ENCODE data around the gene OR6C75.
"Not testable (repeated sequence)": the region's sequence is repeated elsewhere in the genome, so short reads cannot be mapped to it uniquely, and the experiment has no call there.

Gene OR6C75

DNA sequence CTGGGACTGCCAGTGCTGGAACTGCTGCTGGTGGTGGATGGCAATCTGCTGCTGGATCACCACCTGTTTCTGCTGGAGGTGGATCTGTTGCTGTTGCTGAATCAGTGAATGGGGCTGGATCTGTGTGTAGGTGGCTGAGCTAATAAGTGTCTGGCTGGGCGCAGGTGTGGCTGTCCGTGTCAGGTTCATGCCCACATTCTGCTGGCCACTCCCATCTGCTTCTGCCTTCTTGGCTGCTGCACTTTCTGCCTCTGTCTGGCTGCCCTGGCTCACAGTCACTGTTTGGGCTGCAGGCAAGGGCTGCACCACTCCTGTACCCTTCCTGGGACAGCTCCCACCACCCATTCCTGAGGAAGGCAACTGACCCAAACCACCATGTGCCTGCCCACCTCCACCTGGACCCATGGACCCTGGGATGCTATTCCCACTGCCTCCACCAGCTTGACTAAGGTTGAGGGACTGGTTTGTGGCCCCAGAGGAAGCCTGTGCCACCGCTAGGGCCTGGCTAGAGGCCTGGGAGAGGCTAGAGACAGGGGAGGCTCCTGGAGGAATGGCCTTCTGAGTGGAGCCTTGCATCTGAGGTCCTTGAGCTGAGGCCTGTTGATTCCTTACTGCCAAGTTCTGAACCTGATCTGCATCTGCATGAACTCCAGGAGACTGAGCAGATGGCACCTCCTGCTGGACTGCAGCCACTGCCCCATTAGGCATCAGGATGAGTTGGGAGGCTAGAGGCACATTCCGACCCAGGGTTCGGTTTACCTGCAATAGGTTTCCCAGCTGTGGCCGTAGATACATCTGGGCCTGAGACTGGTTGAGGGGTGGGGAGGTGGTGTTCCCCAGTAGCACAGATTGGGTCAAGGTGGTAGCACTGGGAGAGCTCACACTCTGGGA is 51.0 kb downstream of the OR6C75 start:
- H3K27me3 Mint-ChIP-seq: peaks cover 37% of the 10 kb centered on the region
- not testable (repeated sequence) for H3K4me3 Mint-ChIP-seq, H3K27ac Mint-ChIP-seq, H3K9me3 Mint-ChIP-seq, H3K36me3 Mint-ChIP-seq, H3K4me1 Mint-ChIP-seq

DNA sequence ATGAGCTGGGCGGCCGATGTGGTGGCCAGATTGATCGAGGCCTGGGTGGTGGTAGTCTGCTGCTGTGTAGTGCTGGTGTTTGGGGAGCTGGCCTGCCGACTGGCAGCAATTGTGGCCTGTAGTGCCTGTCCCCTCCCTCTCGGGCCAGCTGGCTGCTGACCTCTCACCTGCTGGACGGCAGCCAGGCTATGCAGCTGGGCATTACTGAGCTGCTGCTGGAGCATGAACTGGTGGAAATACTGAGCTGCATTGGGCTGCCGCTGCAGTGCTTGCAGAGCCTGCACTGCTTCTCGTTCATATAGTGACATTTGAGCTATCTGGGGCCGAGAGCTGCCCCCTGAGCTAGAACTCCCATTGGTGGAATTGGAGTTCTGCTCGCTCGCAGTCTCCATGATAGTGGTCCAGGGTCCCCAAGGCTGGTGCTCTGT is 51.6 kb downstream of the OR6C75 start:
- not testable (repeated sequence) for H3K36me3 Mint-ChIP-seq, H3K4me3 Mint-ChIP-seq, H3K9me3 Mint-ChIP-seq, H3K27ac Mint-ChIP-seq, H3K4me1 Mint-ChIP-seq
- H3K27me3 Mint-ChIP-seq: peaks cover 41% of the 10 kb centered on the region

DNA sequence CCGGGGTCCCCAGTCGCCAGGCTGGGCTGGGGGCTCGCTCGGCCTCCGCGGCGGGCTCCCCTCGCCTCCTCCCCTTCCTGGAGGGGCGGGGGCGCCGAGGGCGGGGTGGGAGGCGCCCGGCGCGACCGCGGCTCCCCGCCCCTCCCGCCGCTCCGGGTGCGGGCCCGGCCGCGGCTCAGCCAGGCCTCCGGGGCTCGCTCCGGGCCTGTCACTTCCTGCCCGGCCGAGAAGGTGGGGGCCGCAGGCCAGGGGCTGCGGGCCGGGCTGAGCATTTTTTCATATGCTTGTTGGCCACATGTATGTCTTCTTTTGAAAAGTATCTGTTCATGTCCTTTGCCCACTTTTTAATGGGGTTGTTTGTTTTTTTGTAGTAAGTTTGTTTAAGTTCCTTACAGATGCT is 52.1 kb downstream of the OR6C75 start:
- not testable (repeated sequence) for H3K36me3 Mint-ChIP-seq, H3K4me3 Mint-ChIP-seq, H3K4me1 Mint-ChIP-seq, H3K9me3 Mint-ChIP-seq, H3K27ac Mint-ChIP-seq
- peaks cover 46% of the 10 kb centered on the region for H3K27me3 Mint-ChIP-seq

DNA sequence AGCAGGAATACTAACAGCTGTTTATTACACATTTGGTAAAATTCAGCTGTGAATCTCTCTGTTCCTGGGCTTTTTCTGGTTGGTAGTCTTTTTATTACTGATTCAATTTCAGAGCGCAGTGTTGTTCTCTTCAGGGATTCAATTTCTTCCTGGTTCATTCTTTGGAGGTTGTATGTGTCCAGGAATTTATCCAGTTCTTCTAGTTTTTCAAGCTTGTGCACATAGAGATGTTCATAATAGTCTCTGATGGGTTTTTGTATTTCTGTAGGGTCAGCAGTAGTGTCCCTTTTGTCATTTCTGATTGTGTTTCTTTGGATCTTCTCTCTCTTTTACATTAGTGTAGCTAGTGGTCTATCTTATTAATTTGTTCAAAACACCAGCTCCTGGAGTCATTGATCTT is 54.2 kb downstream of the OR6C75 start:
- Mint-ChIP-seq H3K36me3 (no peaks in the 10 kb centered on the region), H3K27me3 (peaks cover 48% of the 10 kb centered on the region), H3K4me1 (peaks cover 7% of the 10 kb centered on the region), H3K4me3 (no peak overlapping the region), H3K27ac (no peak overlapping the region), H3K9me3 (no peaks in the 10 kb centered on the region)
